Measurements from ENCODE around the gene APBB3.

The APBB3 gene

GRCh38 chr5:140574165-140574564 is 9.8 kb upstream of the APBB3 start:
- DNase-seq = no peak

GRCh38 chr5:140573683-140574082 is 9.3 kb upstream of the APBB3 start:
- DNase-seq = no peak

GRCh38 chr5:140571105-140571504 is 6.7 kb upstream of the APBB3 start:
- no peak for DNase-seq

GRCh38 chr5:140570488-140570887 is 6.1 kb upstream of the APBB3 start:
- DNase-seq = no peak

- DNase-seq = no peak
Measured at GRCh38 chr5:140570058-140570457, 5.7 kb upstream of the APBB3 start.

- DNase-seq = no peak
Measured at GRCh38 chr5:140569197-140569596, 4.8 kb upstream of the APBB3 start.

GRCh38 chr5:140568443-140569063 is 4.2 kb upstream of the APBB3 start:
- no peak for DNase-seq

- DNase-seq = no peak
Measured at GRCh38 chr5:140567871-140568270, 3.5 kb upstream of the APBB3 start.

- DNase-seq = no peak
Measured at GRCh38 chr5:140567136-140567818, 2.9 kb upstream of the APBB3 start.

- DNase-seq = no peak
Measured at GRCh38 chr5:140566665-140567064, 2.3 kb upstream of the APBB3 start.

- no peak for DNase-seq
Measured at GRCh38 chr5:140565780-140566095, 1.3 kb upstream of the APBB3 start.

- no peak for DNase-seq
Measured at GRCh38 chr5:140565024-140565779, 804 bp upstream of the APBB3 start.

GRCh38 chr5:140563596-140563995 is 802 bp downstream of the APBB3 start:
- no peak for DNase-seq

GRCh38 chr5:140561753-140562523 is 2.5 kb downstream of the APBB3 start:
- DNase-seq = no peak

GRCh38 chr5:140560227-140560626 is 4.2 kb downstream of the APBB3 start:
- DNase-seq = no peak

- no peak for DNase-seq
Measured at GRCh38 chr5:140558542-140558941, 5.9 kb downstream of the APBB3 start.

- DNase-seq = no peak
Measured at GRCh38 chr5:140557965-140558364, 6.4 kb downstream of the APBB3 start.

GRCh38 chr5:140557136-140557805 is 7.1 kb downstream of the APBB3 start, which contains the start of gene SRA1:
SRA1 (minus strand) TSS chr5:140557473; CDS start chr5:140557452, 21 bp downstream.
- DNase-seq = peak; percentile 81

GRCh38 chr5:140556438-140556837 is 8.0 kb downstream of the APBB3 start:
- DNase-seq = no peak

GRCh38 chr5:140555747-140556312 is 8.6 kb downstream of the APBB3 start:
- DNase-seq = no peak

- no peak for DNase-seq
Measured at GRCh38 chr5:140554454-140554853, 9.9 kb downstream of the APBB3 start.

GRCh38 chr5:140553657-140554056 is 10.7 kb downstream of the APBB3 start:
- DNase-seq = no peak

Measured in stimulated activated naive CD4-positive, alpha-beta T cell treated with Interleukin-2 at 50 U/mL for 16 hours (primary cell).